H7 (cell line): ENCODE measurements around the gene ANKRD34C. TPM values are rescaled to one million over a fixed set of nuclear protein-coding genes. Genes with fewer than 3 reads are reported as not detected.
A peak's percentile ranks its signal among the peaks of the same experiment; 100 is the strongest.

ENCODE experiments used
- DNase-seq: peaks from one replicate; pipeline ENCODE4 v3.0.0; 2012
- H3K27me3 ChIP-seq: 2 replicates; pipeline ENCODE4 v1.6.0; 2011; ENCODE audit warnings: mild to moderate bottlenecking, low read length; ENCODE audit not compliant: control insufficient read depth, insufficient read depth
- H3K36me3 ChIP-seq: replicated peaks from 2 replicates; pipeline ENCODE4 v1.5.1; 2011; ENCODE audit warnings: low read length; ENCODE audit not compliant: control insufficient read depth, insufficient read depth
- H3K4me3 ChIP-seq: 2 replicates; pipeline ENCODE4 v1.5.1; 2011; ENCODE audit warnings: low read depth, mild to moderate bottlenecking, control low read depth, low read length, moderate library complexity; ENCODE audit not compliant: insufficient read depth
- total RNA-seq: library from RNA; depleted of rRNA; stranded (reverse); fragments of >200 nt; shearing (Covaris generic); gene quantifications from 2 replicates; pipeline ENCODE4 v1.2.3, GENCODE V29; 2014; rRNA removed

ANKRD34C gene
- total RNA-seq, result not detected in 2 replicates

DNA sequence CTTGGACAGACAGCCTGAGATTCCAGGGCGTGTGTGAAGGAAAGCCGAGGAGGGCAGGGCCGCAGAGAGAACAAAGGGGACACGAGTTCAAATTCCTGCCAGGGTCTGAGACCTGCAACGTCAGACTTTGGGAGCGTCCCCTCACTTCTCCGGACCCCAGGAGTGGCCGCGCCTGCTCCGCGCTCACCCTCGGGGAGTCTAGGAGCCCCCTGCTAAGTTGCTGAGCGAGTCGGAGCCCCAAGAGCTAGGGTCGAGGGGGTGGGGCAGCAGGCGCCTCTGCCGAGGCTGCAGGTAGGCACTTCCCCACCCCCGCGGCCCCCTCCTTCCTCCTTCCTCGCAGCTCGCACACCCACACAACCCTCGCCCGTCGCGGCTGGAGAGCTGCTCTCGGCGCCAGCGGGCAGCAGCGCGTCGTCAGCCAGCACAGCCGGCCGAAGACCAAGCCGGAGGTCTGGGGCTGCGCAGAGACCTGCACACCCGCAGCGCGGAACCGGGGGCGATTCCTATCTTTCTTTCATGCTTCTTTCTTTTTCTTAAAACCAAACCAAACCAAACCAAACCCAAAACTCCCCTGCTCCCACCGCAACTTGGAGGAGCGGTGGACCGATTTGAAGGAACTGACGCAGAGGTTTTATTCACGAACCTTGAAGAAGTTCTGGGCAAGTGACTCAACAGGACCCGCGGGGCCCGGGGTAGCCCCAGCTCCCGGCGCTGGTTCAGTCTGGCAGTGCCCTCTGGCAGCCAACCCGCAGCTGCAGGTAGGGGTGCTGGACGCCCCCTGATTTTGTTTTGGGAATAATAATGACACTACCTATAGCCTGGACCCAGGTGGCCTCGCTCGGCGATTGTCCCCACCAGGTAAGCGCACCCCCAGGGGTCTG is at the start of gene ANKRD34C:
Gene ANKRD34C (plus strand): TSS at position 352 of the 881 bp plus-strand sequence. CDS start 10,563 bp downstream, outside the sequence.
- Histone ChIP-seq H3K27me3 (peaks cover 40% of the 10 kb centered on the region), H3K4me3 (peak within 1 kb of the TSS; percentile 42)

GRCh38 chr15:79233236-79233635 is 49.3 kb upstream of the ANKRD34C start:
- no peak for DNase-seq

More for the DNA sequence above, at the start of gene ANKRD34C:
- DNase-seq, result peak; percentile 74
- H3K36me3 ChIP-seq, result no peaks in the 10 kb centered on the region

DNA sequence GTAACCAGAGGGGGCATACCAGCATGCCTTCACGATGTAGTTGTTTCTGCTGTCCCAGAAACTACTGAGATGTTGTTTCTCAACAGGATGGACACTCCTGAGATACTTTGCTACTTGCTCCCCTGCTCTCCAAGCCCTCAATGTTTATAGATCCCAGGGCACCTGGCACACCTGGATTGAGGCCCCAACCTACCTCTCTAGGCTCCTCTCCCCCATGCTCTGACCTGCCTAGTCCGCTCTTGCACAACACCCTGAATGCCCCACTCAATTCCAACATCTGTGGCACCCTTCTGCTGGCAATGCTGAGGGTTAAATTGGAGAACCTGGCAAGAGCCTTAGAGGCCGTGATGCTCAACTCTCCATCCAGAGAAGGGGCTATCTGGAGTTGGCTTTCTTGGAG is 42.5 kb upstream of the ANKRD34C start:
- Histone ChIP-seq H3K27me3 (peaks cover 2% of the 10 kb centered on the region; the same call in 1 of the 2 replicates), H3K4me3 (no peak overlapping the region), H3K36me3 (no peaks in the 10 kb centered on the region)
- DNase-seq, result no peak

More at GRCh38 chr15:79233236-79233635, 49.3 kb upstream of the ANKRD34C start:
- H3K27me3 ChIP-seq, result peaks cover 2% of the 10 kb centered on the region; the same call in 1 of the 2 replicates
- no peaks in the 10 kb centered on the region for H3K36me3 ChIP-seq
- H3K4me3 ChIP-seq, result no peak overlapping the region

- H3K36me3 ChIP-seq, result no peaks in the 10 kb centered on the region
Observed at GRCh38 chr15:79243723-79244122, 38.8 kb upstream of the ANKRD34C start.

DNA sequence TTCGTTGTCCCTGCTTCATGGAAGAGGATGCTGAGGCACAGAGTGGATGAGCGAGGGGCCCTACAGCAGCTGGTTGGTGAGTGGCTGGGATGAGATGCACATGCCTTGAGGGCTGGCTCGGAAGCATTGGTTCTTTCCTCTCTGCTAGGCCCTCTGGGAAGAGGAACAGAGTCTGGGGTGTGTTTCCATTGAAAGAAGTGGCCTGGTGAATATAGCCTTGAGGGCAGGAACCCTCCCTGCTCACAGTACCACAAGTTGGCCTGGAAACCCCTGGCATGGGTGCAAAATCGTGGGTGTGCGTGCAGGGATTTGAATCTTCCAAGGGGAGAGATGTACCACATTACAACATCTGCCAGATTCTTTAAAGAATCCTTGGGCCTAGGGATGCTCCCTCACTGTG is 37.6 kb upstream of the ANKRD34C start:
- no peaks in the 10 kb centered on the region for H3K27me3 ChIP-seq
- no peak for DNase-seq
- no peaks in the 10 kb centered on the region for H3K36me3 ChIP-seq
- H3K4me3 ChIP-seq, result no peak overlapping the region

More at GRCh38 chr15:79243723-79244122, 38.8 kb upstream of the ANKRD34C start:
- Histone ChIP-seq H3K27me3 (no peaks in the 10 kb centered on the region), H3K4me3 (no peak overlapping the region)
- no peak for DNase-seq

GRCh38 chr15:79248183-79248582 is 34.3 kb upstream of the ANKRD34C start:
- DNase-seq, result no peak
- H3K4me3 ChIP-seq, result no peak overlapping the region
- H3K36me3 ChIP-seq, result no peaks in the 10 kb centered on the region
- no peaks in the 10 kb centered on the region for H3K27me3 ChIP-seq

DNA sequence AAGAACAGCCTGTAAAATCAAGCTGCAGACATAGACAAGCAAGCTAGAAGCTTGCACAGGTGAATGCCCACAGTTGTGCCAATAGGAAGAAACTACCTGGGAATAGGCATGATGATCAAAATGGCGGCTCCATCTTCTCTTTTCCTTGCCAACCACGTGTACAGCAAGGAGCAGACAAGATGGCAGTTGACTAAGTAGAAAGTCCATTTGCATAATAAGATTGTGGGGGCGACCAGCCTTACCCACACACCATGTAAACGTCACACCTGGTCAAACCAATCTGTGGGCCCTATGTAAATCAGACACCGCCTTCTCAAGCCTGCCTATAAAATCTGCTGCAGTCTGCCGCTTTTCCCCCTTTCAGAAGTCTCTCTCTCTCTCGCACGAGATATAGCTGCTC is 25.1 kb upstream of the ANKRD34C start:
- Histone ChIP-seq H3K4me3 (no peak overlapping the region), H3K27me3 (no peaks in the 10 kb centered on the region), H3K36me3 (no peaks in the 10 kb centered on the region)
- no peak for DNase-seq

GRCh38 chr15:79261836-79262235 is 20.7 kb upstream of the ANKRD34C start:
- no peak overlapping the region for H3K4me3 ChIP-seq
- H3K27me3 ChIP-seq, result no peaks in the 10 kb centered on the region
- no peak for DNase-seq
- H3K36me3 ChIP-seq, result no peaks in the 10 kb centered on the region

GRCh38 chr15:79265167-79265566 is 17.4 kb upstream of the ANKRD34C start:
- no peak for DNase-seq
- Histone ChIP-seq H3K27me3 (no peaks in the 10 kb centered on the region), H3K36me3 (no peaks in the 10 kb centered on the region), H3K4me3 (no peak overlapping the region)

DNA sequence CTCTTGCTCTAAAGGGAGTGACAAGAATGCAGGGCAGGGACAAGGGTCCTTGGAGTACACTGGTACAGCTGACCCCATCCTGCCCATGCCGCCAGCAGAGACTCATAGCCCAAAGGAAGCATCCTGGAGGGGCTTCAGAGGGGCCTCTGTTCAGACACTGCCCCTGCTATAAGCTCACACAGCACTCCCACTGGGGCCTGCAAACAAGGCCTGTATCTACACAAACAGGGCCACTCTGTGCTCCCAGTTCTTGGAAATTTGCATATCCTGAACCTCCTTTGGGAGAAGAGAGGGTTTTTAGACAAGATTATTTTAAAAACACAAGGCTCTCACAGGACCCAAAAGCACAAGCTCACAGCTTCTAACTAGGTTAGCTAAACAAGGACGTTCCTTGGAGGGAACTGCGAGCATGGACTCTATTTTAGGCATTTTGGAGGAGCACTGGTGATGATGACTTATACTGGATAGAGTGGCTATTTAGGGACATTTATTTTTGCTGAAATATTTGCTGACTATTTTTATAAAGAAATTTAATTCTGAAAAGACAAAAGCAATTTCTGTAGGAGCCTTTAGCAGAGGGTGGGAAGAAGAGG is 16.4 kb upstream of the ANKRD34C start:
- no peak for DNase-seq
- no peaks in the 10 kb centered on the region for H3K27me3 ChIP-seq
- H3K4me3 ChIP-seq, result no peak overlapping the region
- no peaks in the 10 kb centered on the region for H3K36me3 ChIP-seq

GRCh38 chr15:79283252-79284048 is 928 bp downstream of the ANKRD34C start:
- Histone ChIP-seq H3K36me3 (no peaks in the 10 kb centered on the region), H3K4me3 (no peak overlapping the region), H3K27me3 (peaks cover 40% of the 10 kb centered on the region)
- DNase-seq, result peak; percentile 87

GRCh38 chr15:79290642-79291275 is 8.2 kb downstream of the ANKRD34C start:
- no peak overlapping the region for H3K4me3 ChIP-seq
- H3K36me3 ChIP-seq, result no peaks in the 10 kb centered on the region
- DNase-seq, result no peak
- H3K27me3 ChIP-seq, result no peaks in the 10 kb centered on the region; the same call in none of the 2 replicates

- Histone ChIP-seq H3K36me3 (no peaks in the 10 kb centered on the region), H3K4me3 (no peak overlapping the region), H3K27me3 (no peaks in the 10 kb centered on the region; the same call in 1 of the 2 replicates)
- DNase-seq, result no peak
Observed at GRCh38 chr15:79292011-79292410, 9.5 kb downstream of the ANKRD34C start.

DNA sequence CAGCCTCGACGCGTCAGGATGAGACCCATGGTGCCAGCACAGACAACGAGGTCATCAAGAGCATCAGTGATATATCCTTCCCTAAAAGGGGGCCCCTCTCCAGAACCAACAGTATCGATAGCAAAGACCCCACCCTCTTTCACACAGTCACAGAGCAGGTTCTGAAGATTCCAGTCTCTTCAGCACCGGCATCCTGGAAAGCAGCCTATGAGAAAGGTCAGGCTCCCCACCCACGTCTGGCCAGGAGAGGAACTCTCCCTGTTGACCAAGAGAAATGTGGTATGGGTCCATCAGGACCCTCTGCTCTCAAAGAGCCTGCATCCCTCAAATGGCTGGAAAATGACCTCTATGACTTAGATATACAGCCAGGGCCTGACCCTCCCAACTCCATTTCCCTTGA is 11.6 kb downstream of the ANKRD34C start:
- no peak overlapping the region for H3K4me3 ChIP-seq
- no peak for DNase-seq
- H3K36me3 ChIP-seq, result no peaks in the 10 kb centered on the region
- no peaks in the 10 kb centered on the region; the same call in 1 of the 2 replicates for H3K27me3 ChIP-seq
